HG03135 (cell line): ENCODE data around the gene FLAD1.

ENCODE experiments used
- ATAC-seq: cut with Tn5 transposase; IDR thresholded peaks from one replicate; pipeline ENCODE4 v1.9.1; 2021; ENCODE audit warnings: mild to moderate bottlenecking, moderate library complexity; ENCODE audit not compliant: unreplicated experiment

Gene FLAD1

DNA sequence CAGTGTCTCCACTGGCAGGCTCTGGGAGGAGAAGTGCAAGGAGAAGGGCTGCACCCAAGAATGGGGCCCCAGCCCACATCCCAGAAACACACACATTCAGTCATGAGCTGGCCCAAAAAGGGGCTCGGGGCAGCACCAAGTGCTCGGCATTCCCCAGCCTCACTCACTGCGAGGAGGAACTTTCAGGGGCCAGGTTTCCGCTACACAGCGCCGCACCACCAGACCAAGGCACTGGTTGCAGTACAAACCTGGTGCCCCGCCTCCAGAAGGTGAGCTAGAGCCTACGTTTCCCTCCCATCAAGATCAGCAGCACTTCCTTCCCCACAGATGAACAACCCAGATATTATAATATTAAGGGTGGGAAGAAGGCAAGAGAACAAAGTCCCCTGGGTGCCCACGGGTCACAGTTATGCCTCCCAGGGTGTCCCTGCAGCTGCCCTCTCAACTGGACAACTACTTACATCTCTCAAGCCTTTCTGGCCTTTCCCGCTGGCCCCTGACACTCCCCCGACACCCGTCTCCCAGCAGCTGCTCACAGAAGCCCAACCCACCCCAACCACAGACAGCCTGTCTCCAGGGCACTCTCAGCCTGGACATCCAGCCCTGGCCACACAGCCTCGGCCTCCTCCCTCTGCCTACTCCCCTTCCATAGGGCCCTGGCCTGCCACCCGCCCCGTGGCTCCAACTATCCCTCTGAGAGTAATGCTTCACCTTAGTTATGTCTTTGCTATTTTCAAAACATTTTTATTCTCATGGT lies 31.1 kb upstream of the FLAD1 start:
- ATAC-seq: no peak

DNA sequence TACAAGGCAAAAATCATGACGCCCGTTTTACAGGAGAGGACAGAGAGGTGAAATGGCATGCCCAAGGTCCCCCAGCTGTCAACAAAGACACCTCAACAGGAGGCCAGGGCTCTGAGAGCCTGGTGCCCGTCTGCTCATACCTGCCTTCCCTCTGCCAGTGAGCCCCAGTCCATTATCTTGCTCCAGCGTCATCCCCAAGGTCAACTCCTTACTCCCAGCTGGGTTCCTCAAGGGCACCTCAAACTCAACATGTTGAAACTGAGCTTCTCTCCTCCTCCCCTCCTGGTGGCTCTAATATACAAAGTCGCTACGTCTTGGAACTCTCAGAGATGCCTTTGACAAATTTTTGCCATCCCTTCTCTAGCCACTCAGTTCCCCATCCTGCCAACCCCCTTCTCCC lies 30.5 kb upstream of the FLAD1 start:
- no peak for ATAC-seq

DNA sequence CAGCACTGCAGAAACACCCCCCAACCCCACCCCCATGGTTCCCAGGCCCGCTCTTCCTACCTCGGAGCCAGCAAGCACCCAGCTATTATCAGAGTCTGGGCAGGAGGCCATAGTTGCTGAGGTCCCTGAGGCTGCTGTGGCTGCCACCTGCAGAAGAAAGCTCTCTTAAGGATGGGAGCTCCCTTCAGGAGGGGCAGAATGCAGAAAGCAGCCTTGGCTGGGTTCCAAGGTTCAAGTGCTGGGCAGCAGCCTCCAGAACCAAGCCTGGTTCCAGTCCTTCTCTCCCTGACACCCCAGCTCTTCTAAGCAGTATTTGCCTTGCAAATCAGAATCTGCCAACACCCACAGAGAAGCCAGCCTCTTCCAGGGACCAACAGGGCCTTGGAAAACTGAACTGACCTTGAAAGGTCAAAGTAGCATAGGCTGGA lies 29.5 kb upstream of the FLAD1 start:
- ATAC-seq: no peak

DNA sequence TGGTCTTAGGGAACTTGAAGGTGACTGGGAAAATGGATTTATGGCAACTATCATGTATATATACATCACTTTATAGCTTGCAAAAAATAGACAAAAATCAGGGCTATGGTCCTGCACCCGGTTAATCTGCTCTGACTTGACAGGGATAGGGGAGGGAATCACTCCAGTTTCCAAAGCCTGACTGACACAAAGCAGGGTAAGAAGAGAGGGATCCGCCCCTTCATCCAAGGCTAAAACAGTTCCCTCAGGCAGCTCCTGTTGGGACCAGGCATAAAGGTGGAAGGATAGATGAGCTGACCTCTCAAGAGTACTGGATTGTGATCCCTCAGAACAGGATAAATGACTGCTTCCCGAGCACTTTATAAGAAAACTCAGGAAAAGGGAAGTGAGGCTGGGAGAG lies 28.6 kb upstream of the FLAD1 start:
- no peak for ATAC-seq

DNA sequence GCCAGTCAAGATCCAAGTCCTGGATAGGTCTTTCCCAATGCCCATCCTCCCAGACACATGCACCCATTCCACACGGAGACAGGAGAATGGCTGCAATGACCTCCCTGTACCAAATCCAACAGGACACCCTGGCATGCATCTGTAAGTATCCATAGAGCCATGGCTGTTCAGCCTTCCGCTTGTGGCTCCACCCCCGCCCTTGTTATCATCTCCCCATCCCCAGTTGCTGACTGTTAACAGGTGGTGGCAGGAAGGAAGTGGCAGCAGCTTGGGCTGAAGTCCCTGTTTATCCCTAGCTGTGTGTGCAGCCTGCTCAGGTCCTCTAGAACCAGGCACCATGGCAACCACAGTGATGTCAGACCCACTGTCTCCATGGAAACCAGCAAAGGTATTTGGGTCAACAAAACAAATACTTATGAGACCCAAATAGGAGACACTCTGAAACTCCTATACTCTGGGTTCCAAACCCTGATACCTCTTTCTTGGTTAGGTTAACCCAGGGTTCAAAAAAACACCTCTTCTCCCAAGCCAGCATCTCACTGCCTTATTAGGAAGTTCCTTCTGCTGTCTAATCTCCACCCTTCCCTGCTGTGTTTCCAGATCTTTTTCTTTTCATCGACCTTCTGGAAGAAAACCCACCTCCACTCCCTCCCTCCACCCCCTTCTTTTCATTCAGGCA lies 28.0 kb upstream of the FLAD1 start:
- peak; percentile 67 for ATAC-seq

DNA sequence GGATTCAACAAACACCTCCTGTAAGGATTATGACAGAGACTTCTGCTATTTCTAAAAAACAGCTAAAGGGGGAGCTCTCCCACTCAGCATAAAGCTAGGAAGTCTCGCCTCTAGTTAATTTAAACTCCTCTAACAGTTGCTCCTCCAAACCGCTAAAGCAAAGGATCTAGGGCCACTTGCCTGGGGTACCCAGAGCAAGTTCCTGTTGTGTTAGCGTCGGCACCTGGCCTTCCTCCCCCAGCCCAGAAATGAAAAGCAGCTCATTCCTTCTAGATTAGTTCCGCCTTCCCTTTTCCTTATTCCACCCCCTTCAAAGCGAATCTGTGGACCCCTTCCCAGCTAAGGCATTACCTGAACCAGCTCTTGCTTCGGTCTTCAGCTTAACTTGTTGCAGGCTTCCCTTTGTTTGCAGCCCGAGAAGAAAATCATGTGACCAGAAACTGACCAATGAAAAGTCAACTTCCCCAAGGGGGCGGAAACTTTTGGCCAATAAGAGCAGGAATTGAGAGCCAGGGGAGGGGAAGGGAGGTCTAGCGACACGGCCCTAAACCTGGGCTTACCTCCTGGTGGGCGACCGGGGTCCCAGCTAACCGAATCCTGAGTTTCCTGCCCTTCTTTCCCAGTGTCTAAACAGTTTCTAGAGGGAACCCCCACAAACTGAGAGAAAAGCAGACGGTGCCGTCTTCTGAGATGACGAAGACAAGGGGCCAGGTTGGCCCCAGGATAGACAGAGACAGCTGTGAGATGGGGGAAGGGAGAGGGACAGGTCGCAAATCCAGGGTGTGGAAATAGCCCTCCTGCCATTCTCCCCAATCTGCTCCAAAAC lies 27.2 kb upstream of the FLAD1 start, which contains the start of gene PBXIP1:
PBXIP1 (minus strand) TSS at position 382 of the 826 bp plus-strand sequence. CDS start 2,378 bp downstream, outside the sequence.
- peak; percentile 52 for ATAC-seq

DNA sequence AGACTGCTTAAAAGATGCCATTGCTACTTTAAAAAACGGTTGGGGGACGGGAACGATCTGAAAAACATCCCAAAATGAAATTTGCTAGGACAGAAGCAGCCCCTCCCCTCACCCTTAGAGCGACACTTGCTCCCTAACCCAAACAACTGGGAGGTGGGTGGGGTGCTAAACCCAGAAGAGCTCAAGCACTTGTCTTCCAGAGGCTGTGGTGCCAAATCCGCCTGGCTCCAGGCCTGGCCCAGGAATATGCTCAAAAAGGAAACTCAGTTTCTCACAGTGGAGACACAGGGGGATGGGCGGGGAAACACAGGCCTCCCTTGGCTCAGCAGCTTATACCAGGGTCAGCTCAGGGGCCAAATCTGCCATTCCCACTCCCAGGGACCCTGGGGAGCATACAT lies 26.6 kb upstream of the FLAD1 start:
- ATAC-seq: no peak

DNA sequence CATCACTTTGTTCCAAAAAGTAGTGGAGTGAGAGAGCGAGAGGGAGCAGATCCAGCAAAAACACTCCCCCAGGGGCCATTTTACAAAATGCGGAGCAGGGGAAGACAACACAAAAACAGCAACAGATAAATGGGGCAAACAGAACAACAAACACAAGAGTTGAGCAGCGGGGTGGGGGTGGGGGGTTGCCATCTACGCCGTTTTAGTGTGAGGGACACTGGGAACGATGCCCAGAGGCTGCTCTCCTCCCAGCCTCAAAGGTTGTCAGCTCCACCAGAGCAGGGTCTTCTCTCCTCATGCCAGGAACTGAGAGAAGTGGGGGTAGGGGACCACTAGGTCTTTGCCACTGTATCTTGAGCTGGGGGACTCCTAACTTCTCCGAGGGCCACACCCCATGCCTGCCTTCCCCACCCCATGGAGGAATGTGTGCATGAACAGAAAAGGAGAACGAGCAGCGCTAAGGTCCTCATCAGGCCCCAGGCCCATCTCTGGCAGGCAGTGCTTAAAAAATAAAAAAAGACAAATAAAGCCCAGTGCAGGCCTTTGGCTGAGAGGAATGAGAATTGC lies 26.0 kb upstream of the FLAD1 start:
- no peak for ATAC-seq

DNA sequence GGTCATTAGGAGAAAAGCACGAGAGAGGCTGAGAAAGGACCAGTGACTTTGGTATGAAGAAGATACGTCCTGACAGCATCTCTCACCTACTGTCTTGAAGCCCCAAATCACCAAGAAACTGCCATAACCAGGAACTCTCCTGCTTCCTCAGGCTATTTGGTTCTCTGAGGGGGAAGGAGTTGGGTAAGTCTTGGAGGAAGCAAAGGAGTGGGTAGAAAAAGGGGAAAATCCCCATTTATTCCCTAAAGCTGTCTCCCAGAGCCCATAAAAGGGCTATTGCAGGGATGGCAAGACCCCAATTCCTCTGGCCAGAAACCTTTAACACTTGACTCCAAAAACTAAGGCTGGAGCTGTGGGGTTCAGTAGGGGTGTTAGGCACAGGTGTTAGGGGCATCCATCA lies 25.1 kb upstream of the FLAD1 start:
- no peak for ATAC-seq

DNA sequence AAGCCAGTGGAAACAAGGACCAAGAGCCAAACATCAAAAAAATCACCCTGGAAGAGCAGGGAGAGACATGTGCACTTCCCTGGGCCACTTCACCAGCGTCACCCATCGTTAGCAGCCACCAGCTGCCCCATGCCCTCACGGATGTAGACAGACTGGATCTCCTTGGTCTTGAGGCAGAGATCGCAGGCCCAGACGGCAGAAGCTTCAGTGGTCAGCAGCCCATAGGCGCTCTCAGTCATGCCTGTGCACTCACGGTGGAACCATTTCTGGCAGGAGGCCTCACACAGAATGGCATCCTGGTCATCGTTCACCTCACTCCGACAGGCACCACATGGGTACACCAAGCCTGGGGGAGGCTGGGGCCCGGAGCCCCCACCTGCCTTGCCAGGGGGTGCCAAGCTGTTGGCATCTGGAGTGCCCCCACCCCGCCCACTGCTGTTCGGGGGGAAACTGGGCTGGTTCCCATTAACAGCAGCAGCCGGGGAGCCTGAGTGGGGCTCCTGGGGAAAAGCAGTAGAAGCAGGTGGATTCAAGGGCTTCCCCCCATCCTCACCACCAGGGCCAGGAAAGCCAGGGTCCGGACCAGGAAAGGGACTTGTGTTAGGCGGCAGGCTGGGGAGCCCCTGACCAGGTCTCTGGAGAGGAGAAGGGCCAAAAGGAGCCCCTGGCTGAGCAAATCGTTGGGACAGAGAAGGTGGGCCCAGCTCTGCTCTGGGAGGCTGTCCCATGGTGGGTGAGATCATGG lies 24.3 kb upstream of the FLAD1 start:
- no peak for ATAC-seq

DNA sequence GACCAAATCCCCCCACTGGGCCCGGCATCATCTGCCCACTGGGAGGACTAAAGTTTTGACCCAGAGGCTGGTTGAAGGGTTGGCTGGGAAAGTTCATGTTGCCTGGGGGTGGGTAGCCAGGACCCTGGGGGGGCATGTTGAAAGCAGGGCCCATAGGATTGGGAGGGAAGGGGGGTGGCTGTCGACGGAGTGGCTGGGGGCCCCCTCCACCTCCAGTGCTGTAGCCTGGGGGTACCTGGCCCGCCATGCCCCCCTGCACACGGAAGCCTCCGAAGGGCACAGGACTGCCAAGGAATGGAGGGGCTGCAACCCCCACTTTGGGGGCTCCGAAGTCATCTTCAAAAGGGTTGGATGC lies 23.7 kb upstream of the FLAD1 start:
- ATAC-seq: no peak

DNA sequence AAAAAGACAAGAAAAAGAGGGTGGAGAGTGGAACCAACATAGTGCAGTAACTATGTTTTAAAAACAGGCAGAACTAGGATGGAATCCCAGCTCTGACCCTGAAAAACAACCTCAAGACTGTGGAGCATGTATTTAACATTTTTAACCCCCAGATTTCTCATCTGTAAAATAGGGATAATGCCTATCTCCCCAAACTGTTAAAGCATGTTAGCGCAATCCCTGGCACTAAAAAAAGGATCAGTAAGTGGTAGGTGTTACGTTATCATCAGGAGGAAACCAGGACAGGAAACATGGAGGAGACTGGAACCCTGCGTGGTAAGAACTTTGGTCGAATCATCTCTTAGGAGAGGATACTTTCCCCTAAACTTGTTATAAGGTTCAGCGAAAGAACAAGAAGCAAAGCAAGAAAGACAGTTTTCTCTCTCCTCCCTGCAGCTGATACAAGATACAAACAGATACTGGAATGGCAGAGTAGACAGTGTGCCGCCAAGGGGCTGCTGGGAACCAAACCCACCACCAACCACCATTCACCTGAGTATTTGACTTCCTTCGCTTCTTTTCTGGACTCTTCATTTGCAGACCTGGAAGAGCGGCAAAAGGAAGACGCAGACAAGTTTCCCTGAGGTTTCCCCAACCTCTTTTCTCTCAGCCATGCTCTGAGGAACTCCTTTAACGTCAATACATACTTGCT lies 22.6 kb upstream of the FLAD1 start:
- ATAC-seq: no peak

DNA sequence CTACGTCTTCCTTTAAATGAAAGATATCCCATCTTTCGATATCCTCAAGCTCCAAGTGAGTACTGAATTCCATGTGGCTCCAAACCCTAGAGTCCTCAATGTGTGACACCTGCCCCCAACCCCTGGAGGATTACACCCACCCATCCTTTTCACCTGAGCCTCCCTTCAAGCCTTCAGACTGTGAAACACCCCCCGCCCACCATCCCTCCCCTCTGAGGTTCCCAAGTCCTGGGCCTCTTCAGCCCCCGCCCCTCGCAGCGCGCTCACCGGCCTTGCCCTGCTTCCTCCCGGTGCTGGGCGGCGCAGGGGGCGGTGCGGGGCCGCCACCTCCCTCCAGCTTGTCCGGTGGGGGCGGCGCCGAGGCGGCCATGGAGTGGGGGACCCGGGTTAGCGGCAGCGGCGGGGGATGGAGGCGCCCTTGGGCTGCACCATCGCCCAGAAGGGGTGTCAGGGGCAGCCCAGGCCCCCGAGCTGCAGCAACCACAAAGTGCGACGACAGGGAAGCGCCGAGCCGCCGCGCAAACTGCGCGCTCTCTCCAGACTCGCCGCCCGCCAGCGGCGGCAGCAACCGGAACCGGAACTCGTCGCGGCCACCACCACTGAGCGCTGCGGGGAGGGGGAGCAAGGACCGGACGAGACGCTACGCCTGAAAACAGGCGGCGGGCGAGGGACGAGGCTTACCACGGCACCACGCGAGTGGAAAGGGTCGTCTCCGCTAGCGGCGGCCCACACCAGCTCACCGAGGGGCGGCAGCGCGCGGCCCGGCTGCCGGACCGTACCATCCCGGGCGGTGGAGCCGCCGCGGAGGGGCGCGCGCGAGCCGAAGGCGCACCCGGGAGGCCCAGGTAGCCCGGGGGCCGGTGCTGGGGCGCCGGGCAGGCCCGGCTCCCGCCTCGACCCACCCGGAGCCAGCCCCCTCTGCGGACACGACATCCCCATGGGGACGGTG lies 21.7 kb upstream of the FLAD1 start, which contains the start of gene PYGO2:
PYGO2 (minus strand) TSS at position 576 of the 949 bp plus-strand sequence; CDS start at position 370, 206 bp downstream.
- peak; percentile 65 for ATAC-seq

DNA sequence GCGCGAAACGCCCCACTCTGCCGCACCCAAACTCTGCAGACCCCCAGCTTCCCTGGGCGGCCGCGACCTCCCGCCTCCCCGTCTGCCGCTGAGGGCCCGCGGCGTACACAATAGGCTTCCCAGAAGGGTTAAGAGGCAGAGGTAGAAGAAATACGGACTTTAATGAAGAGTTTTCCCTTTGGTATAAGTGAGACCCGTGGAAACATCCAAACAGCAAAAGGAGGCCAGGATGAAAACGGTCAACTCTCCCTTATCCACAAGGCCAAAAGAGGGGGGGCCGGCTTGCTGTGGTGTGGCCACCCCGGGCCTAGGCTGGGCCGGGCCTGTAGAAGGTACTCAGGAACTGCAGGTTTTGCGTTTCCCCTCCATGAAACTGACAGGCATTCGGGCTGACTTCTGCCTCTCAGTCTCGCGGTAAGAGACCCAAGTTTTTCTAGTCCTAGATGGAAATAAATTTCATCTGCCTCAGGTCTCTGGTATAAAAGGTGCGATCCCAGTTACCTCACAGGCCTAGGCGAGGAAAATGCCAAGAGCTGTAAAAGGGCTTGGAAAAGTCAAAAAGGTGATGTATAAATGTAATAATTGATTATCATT lies 20.9 kb upstream of the FLAD1 start:
- peak; percentile 17 for ATAC-seq

DNA sequence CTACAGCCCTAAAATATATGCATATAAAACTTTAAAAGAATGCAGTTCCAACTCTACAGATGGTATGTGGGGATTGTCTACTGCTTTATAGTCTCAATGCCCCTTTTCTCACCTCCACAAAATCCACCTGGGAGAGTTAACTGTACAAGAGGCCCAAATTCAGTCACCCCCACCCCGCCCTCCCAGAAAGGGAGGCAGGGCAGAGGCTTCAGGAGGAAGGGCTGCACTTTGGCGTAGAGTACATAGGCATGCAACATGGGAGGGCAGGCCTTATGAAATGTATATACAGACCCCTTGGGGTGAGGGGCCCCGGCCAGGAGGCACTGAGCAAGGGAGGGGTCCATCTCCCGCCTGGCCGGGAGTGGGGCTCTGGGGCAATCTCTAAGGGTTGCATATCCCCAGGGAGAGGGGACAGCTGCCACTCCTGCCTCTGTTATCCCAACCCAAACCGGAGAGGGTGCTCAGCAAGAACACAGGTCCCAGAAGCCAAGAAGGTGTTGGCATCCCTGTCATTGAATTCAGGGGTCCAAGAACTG lies 20.3 kb upstream of the FLAD1 start:
- ATAC-seq: no peak

DNA sequence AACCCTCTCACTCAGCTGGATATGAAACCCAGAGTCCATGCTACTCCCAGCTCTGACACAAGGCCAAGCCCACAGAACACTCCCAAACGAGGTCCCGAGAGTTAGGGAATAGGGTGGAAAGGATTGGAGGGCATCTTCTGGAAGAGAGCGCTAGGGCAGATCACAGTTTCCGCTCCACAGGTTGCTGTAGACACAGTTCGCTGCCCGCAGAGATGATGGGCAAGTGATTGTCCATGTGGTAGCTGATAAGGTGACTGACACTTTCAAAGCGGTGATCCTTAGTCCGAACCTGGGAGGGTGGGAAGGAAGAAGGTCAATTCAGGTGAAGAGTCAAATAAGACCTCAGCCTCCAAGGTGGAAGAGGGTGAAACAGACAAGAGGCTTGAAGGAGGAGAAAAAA lies 19.5 kb upstream of the FLAD1 start:
- no peak for ATAC-seq

DNA sequence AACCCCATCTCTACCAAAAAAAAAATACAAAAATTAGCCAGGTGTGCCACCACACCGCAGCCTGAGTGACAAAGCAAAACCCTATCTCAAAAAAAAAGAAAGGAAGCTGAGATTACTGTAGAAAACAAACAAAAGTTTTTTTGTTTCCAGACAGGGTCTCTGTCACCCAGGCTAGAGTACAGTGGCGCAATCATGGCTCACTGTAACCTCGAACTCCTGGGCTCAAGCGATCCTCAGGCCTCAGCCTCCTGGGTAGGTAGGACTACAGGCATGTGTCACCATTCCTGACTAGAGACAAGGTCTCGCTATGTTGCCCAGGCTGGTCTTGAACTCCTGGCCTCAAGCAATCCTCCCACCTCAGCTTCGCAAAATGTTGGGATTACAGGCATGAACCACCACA lies 18.8 kb upstream of the FLAD1 start:
- ATAC-seq: no peak

DNA sequence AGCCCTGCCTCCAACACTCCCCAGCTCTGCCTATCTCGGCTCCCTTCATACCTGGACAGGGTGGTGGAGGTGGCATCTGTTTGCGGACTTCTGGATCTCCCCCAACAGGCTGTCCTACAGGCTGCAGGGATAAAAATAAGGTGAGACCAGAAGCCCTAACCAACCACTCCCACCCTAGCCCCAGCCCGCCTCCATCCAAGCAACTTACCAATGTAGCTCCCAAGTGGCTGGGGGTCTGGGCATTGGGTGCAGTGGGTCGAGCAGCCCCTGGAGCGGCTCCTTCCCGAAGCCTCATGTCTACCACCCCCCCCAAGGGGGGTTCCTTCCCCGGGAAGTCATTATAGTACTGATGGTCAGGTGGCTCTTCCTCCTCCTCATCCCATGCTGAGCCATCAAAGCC lies 17.0 kb upstream of the FLAD1 start:
- no peak for ATAC-seq
